Measurements from ENCODE around the gene RAB4A.
A peak's percentile ranks its signal among the peaks of the same experiment; 100 is the strongest.
"Not testable (repeated sequence)": the region's sequence is repeated elsewhere in the genome, so short reads cannot be mapped to it uniquely, and the experiment has no call there.

Gene RAB4A

GRCh38 chr1:229300099-229300757 lies 29.3 kb downstream of the RAB4A start:
- no peak for DNase-seq

GRCh38 chr1:229302740-229303139 lies 31.8 kb downstream of the RAB4A start:
- no peak for DNase-seq

- DNase-seq: peak; percentile 88
Observed at GRCh38 chr1:229303855-229304254, 32.9 kb downstream of the RAB4A start.

- peak; percentile 73 for DNase-seq
Observed at GRCh38 chr1:229305392-229305791, 34.5 kb downstream of the RAB4A start.

- no peak for DNase-seq
Observed at GRCh38 chr1:229309074-229309473, 38.2 kb downstream of the RAB4A start.

- DNase-seq: no peak
Observed at GRCh38 chr1:229309684-229310083, 38.8 kb downstream of the RAB4A start.

- no peak for DNase-seq
Observed at GRCh38 chr1:229310833-229311232, 39.9 kb downstream of the RAB4A start.

- DNase-seq: no peak
Observed at GRCh38 chr1:229316166-229316565, 45.3 kb downstream of the RAB4A start.

- no peak for DNase-seq
Observed at GRCh38 chr1:229318056-229318455, 47.1 kb downstream of the RAB4A start.

- no peak for DNase-seq
Observed at GRCh38 chr1:229319487-229319886, 48.6 kb downstream of the RAB4A start.

- no peak for DNase-seq
Observed at GRCh38 chr1:229323201-229323600, 52.3 kb downstream of the RAB4A start.

- no peak for DNase-seq
Observed at GRCh38 chr1:229323885-229324553, 53.1 kb downstream of the RAB4A start.

- peak; percentile 65 for DNase-seq
Observed at GRCh38 chr1:229325401-229325800, 54.5 kb downstream of the RAB4A start.

GRCh38 chr1:229325853-229326487 lies 55.1 kb downstream of the RAB4A start:
- DNase-seq: peak; percentile 85

GRCh38 chr1:229326601-229327000 lies 55.7 kb downstream of the RAB4A start:
- no peak for DNase-seq

GRCh38 chr1:229327765-229328164 lies 56.9 kb downstream of the RAB4A start:
- DNase-seq: not testable (repeated sequence)

GRCh38 chr1:229328598-229329362 lies 57.9 kb downstream of the RAB4A start:
- DNase-seq: no peak

- no peak for DNase-seq
Observed at GRCh38 chr1:229334269-229334668, 63.4 kb downstream of the RAB4A start.

GRCh38 chr1:229334716-229335115 lies 63.8 kb downstream of the RAB4A start:
- DNase-seq: no peak

- DNase-seq: no peak
Observed at GRCh38 chr1:229336345-229336744, 65.4 kb downstream of the RAB4A start.

GRCh38 chr1:229339086-229339485 lies 68.2 kb downstream of the RAB4A start:
- no peak for DNase-seq

- DNase-seq: peak; percentile 66
Observed at GRCh38 chr1:229339520-229339919, 68.6 kb downstream of the RAB4A start.

GRCh38 chr1:229340496-229340895 lies 69.6 kb downstream of the RAB4A start:
- DNase-seq: peak; percentile 40

Measured in OCI-M1 (cell line).